ENCODE measurements around the gene RAD50. TPM values are rescaled to one million over a fixed set of nuclear protein-coding genes. Genes with fewer than 3 reads are reported as not detected.

RAD50 gene
- total RNA-seq, 6 experiments from 2014 or later: 11.6 to 27.7 (median 12.8) TPM

- TF ChIP-seq CTCF (IDR thresholded peaks at IDR 0.05): no peak
- no peak overlapping the region for H3K27ac Mint-ChIP-seq
- H3K4me1 Mint-ChIP-seq (ENCODE audit: low read depth): no peaks in the 10 kb centered on the region
- no peak for DNase-seq
- H3K27me3 Mint-ChIP-seq (ENCODE audit: insufficient read depth): peaks cover 12% of the 10 kb centered on the region
- no peaks in the 10 kb centered on the region for H3K36me3 Mint-ChIP-seq (ENCODE audit: low read depth)
- H3K9me3 Mint-ChIP-seq: no peaks in the 10 kb centered on the region
- no peak overlapping the region for H3K4me3 Mint-ChIP-seq
These were observed 103.1 kb downstream of the RAD50 start for GRCh38 chr5:132659598-132660493.

GRCh38 chr5:132661231-132662003 is 104.6 kb downstream of the RAD50 start:
- Mint-ChIP-seq H3K9me3 (no peaks in the 10 kb centered on the region), H3K4me1 (ENCODE audit: low read depth) (no peaks in the 10 kb centered on the region), H3K27ac (no peak overlapping the region), H3K4me3 (no peak overlapping the region), H3K36me3 (ENCODE audit: low read depth) (no peaks in the 10 kb centered on the region), H3K27me3 (ENCODE audit: insufficient read depth) (peaks cover 7% of the 10 kb centered on the region)
- no peak for DNase-seq
- no peak for TF ChIP-seq CTCF (IDR thresholded peaks at IDR 0.05)

GRCh38 chr5:132662004-132662401 is 105.2 kb downstream of the RAD50 start:
- Mint-ChIP-seq H3K27ac (no peak overlapping the region), H3K9me3 (no peaks in the 10 kb centered on the region), H3K36me3 (ENCODE audit: low read depth) (no peaks in the 10 kb centered on the region), H3K4me1 (ENCODE audit: low read depth) (no peaks in the 10 kb centered on the region), H3K4me3 (no peak overlapping the region), H3K27me3 (ENCODE audit: insufficient read depth) (peaks cover 8% of the 10 kb centered on the region)
- DNase-seq: no peak
- TF ChIP-seq CTCF (IDR thresholded peaks at IDR 0.05): no peak

GRCh38 chr5:132662925-132663770 is 106.4 kb downstream of the RAD50 start:
- H3K9me3 Mint-ChIP-seq: no peaks in the 10 kb centered on the region
- H3K4me3 Mint-ChIP-seq: no peak overlapping the region
- DNase-seq: no peak
- TF ChIP-seq CTCF (IDR thresholded peaks at IDR 0.05): peak; percentile 11; the same call in 1 of the 2 replicates
- H3K27me3 Mint-ChIP-seq (ENCODE audit: insufficient read depth): peaks cover 15% of the 10 kb centered on the region
- no peaks in the 10 kb centered on the region for H3K36me3 Mint-ChIP-seq (ENCODE audit: low read depth)
- no peaks in the 10 kb centered on the region for H3K4me1 Mint-ChIP-seq (ENCODE audit: low read depth)
- H3K27ac Mint-ChIP-seq: no peak overlapping the region

Data from HFFc6 (cell line).